ENCODE data around the gene C6orf136. TPM values are rescaled to one million over a fixed set of nuclear protein-coding genes. Genes with fewer than 3 reads are reported as not detected.

C6orf136 gene
- total RNA-seq, 3 donors from 2014 or later (not counting 1 experiment from before 2014, with no cell fraction given) = 39.4 to 51.4 (median 50.9) TPM

DNA sequence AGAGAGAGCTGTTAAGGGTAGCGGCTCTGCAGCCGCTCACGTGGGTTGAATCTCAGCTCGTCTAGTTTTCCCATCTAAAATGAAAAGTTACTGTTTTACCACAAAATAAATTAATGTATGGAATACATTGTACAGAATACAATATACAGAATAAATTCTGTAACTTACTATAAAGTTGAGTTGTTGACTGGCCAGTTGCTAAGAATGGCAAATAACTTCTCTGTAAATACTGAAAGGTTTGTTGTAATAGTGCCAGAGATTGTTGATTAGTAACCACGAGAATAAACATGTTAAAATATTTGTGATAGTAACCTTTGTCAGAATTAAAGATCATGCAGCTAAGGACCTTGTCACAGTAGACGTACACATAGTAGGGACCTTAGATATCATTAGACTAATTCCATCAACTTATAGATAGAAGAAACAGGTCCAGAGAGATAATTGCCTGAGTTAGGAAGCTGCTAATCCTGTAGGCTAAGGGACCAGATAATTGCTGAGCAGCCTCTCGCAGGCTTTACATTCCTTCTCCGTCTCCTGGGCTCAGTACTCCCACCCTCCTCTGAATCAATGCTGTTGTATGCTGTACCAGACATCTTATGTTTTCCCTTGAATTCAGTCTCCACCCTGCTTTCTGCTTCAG is 44.4 kb downstream of the C6orf136 start:
- H3K4me1 ChIP-seq (ENCODE audit: control insufficient read depth, insufficient read depth, low read length) = peaks cover 42% of the 10 kb centered on the region
- ATAC-seq (no peak), DNase-seq (no peak)
- H3K36me3 Mint-ChIP-seq = no peaks in the 10 kb centered on the region
- H3K9me3 Mint-ChIP-seq = no peaks in the 10 kb centered on the region
- no peak overlapping the region for H3K27ac ChIP-seq (ENCODE audit: low read length)
- no peaks in the 10 kb centered on the region for H3K27me3 ChIP-seq (ENCODE audit: control insufficient read depth, insufficient read depth, low read length)
- peak overlapping the region; percentile 60 for H3K4me3 ChIP-seq (ENCODE audit: low read length)
- peak overlapping the region; percentile 91 to 98 for H3K27ac Mint-ChIP-seq
- no peaks in the 10 kb centered on the region for H3K9me3 ChIP-seq (ENCODE audit: control insufficient read depth, insufficient read depth, low read length)
- peaks cover 39 to 45% of the 10 kb centered on the region in 2 donors for H3K4me1 Mint-ChIP-seq
- 51% methylated on average over 3 of the region's 8 CpGs for WGBS (ENCODE audit: insufficient coverage)
- H3K27me3 Mint-ChIP-seq (ENCODE audit: low read depth in 2 of 2) = no peaks in the 10 kb centered on the region
- TF ChIP-seq, protein P1, sequence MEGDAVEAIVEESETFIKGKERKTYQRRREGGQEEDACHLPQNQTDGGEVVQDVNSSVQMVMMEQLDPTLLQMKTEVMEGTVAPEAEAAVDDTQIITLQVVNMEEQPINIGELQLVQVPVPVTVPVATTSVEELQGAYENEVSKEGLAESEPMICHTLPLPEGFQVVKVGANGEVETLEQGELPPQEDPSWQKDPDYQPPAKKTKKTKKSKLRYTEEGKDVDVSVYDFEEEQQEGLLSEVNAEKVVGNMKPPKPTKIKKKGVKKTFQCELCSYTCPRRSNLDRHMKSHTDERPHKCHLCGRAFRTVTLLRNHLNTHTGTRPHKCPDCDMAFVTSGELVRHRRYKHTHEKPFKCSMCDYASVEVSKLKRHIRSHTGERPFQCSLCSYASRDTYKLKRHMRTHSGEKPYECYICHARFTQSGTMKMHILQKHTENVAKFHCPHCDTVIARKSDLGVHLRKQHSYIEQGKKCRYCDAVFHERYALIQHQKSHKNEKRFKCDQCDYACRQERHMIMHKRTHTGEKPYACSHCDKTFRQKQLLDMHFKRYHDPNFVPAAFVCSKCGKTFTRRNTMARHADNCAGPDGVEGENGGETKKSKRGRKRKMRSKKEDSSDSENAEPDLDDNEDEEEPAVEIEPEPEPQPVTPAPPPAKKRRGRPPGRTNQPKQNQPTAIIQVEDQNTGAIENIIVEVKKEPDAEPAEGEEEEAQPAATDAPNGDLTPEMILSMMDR (IDR thresholded peaks at IDR 0.05) = no peak
- peak overlapping the region; percentile 79 for H3K4me3 Mint-ChIP-seq
- no peaks in the 10 kb centered on the region for H3K36me3 ChIP-seq (ENCODE audit: control insufficient read depth, insufficient read depth, low read length)
- intact Hi-C loops (cut with micrococcal nuclease) = no loop called here

GRCh38 chr6:30696432-30696831 is 49.5 kb downstream of the C6orf136 start:
- Mint-ChIP-seq H3K9me3 (no peaks in the 10 kb centered on the region), H3K36me3 (no peaks in the 10 kb centered on the region), H3K4me1 (peaks cover 0 to under 1% of the 10 kb centered on the region in 2 donors), H3K27ac (no peak overlapping the region), H3K27me3 (ENCODE audit: low read depth in 2 of 2) (no peaks in the 10 kb centered on the region), H3K4me3 (no peak overlapping the region)
- DNase-seq = no peak
- Histone ChIP-seq H3K36me3 (ENCODE audit: control insufficient read depth, insufficient read depth, low read length) (peaks cover 3% of the 10 kb centered on the region), H3K27me3 (ENCODE audit: control insufficient read depth, insufficient read depth, low read length) (no peaks in the 10 kb centered on the region), H3K4me1 (ENCODE audit: control insufficient read depth, insufficient read depth, low read length) (peaks cover 2% of the 10 kb centered on the region), H3K27ac (ENCODE audit: low read length) (no peak overlapping the region), H3K9me3 (ENCODE audit: control insufficient read depth, insufficient read depth, low read length) (no peaks in the 10 kb centered on the region), H3K4me3 (ENCODE audit: low read length) (no peak overlapping the region)
- TF ChIP-seq, protein P1 (IDR thresholded peaks at IDR 0.05) = no peak
- intact Hi-C loops (cut with micrococcal nuclease) = no loop called here
- WGBS (ENCODE audit: insufficient coverage) = 100% methylated on average over 5 of the region's 5 CpGs
- ATAC-seq = no peak

DNA sequence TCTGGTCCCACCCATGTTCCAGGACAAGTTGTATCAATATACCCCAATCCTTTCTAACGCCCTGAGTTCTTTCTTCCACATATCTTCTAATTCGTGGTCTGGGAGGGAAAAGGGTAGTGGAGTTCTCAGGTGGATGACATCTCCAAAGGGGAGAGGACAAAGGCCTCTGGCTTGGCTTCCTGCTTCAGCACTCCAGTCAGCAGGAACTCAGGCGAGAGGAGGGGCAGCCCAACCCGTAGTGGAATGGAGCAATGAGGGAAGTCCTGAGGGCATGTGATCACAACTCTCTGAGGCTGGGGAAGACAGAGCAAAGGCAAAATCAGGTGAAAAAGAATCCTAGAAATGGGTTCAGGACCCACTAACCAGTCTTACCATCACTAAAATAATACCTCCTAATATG is 53.4 kb downstream of the C6orf136 start:
- intact Hi-C loops (cut with micrococcal nuclease) = no loop called here
- no peaks in the 10 kb centered on the region for H3K27me3 ChIP-seq (ENCODE audit: control insufficient read depth, insufficient read depth, low read length)
- Mint-ChIP-seq H3K27ac (no peak overlapping the region), H3K4me3 (no peak overlapping the region), H3K9me3 (no peaks in the 10 kb centered on the region), H3K36me3 (peaks cover 8% of the 10 kb centered on the region), H3K27me3 (ENCODE audit: low read depth in 2 of 2) (no peaks in the 10 kb centered on the region), H3K4me1 (peaks cover 0 to 16% of the 10 kb centered on the region in 2 donors)
- no peak for ATAC-seq
- TF ChIP-seq, protein P1 (IDR thresholded peaks at IDR 0.05) = no peak
- 90% methylated on average over 2 of the region's 4 CpGs for WGBS (ENCODE audit: insufficient coverage)
- H3K36me3 ChIP-seq (ENCODE audit: control insufficient read depth, insufficient read depth, low read length) = peaks cover 19% of the 10 kb centered on the region
- no peaks in the 10 kb centered on the region for H3K4me1 ChIP-seq (ENCODE audit: control insufficient read depth, insufficient read depth, low read length)
- no peak overlapping the region for H3K27ac ChIP-seq (ENCODE audit: low read length)
- H3K4me3 ChIP-seq (ENCODE audit: low read length) = no peak overlapping the region
- no peak for DNase-seq
- H3K9me3 ChIP-seq (ENCODE audit: control insufficient read depth, insufficient read depth, low read length) = no peaks in the 10 kb centered on the region

Other genes starting within 250 kb of the C6orf136 start
- 1,000 to 10,000 TPM; 1,807 to 2,048 (median 1,904) TPM for gene HLA-E, start 157.6 kb upstream of the C6orf136 start, total RNA-seq
- 100 to 1,000 TPM; 137 to 208 (median 187) TPM for gene GNL1, start 90.6 kb upstream of the C6orf136 start, total RNA-seq
- 10 to 100 TPM in 2 of 3 donors, 1 to 10 TPM in 1; 9.5 to 14.8 (median 13.9) TPM for gene PRR3, start 89.8 kb upstream of the C6orf136 start, total RNA-seq
- gene ABCF1, start 75.7 kb upstream of the C6orf136 start, total RNA-seq = 100 to 1,000 TPM in 2 of 3 donors, 10 to 100 TPM in 1; 91.4 to 138 (median 138) TPM
- 100 to 1,000 TPM; 151 to 222 (median 174) TPM for gene PPP1R10, start 29.9 kb upstream of the C6orf136 start, total RNA-seq
- gene MRPS18B, start 29.3 kb upstream of the C6orf136 start, total RNA-seq = 10 to 100 TPM; 14.2 to 19.9 (median 16.6) TPM
- 10 to 100 TPM in 1 of 3 donors, 1 to 10 TPM in 2; 8.1 to 10.8 (median 8.9) TPM for gene ATAT1, start 20.3 kb upstream of the C6orf136 start, total RNA-seq
- gene DHX16, start 25.9 kb downstream of the C6orf136 start, total RNA-seq = 10 to 100 TPM; 27.3 to 35.7 (median 27.7) TPM
- gene PPP1R18, start 39.5 kb downstream of the C6orf136 start, total RNA-seq = 100 to 1,000 TPM; 183 to 260 (median 219) TPM
- 1 to 10 TPM; 7.4 to 8.9 (median 8.7) TPM for gene NRM, start 43.9 kb downstream of the C6orf136 start, total RNA-seq
- gene MDC1, start 70.1 kb downstream of the C6orf136 start, total RNA-seq = 10 to 100 TPM; 61.2 to 77.0 (median 64.5) TPM
- 100 to 1,000 TPM; 121 to 168 (median 127) TPM for gene TUBB, start 73.2 kb downstream of the C6orf136 start, total RNA-seq
- gene FLOT1, start 95.6 kb downstream of the C6orf136 start, total RNA-seq = 100 to 1,000 TPM in 1 of 3 donors, 10 to 100 TPM in 2; 73.1 to 113 (median 94.2) TPM
- 100 to 1,000 TPM in 1 of 3 donors, 10 to 100 TPM in 2; 39.7 to 105 (median 66.5) TPM for gene IER3, start 97.4 kb downstream of the C6orf136 start, total RNA-seq
- 1 to 10 TPM; 2.6 to 7.4 (median 5.2) TPM for gene DDR1, start 237.4 kb downstream of the C6orf136 start, total RNA-seq